Stimulated activated CD8-positive, alpha-beta memory T cell treated with anti-CD3 and anti-CD28 coated beads, Interleukin-15, amount 100 ng/mL, for 4 hours (primary cell): ENCODE measurements around the gene AKAP14.
"Not testable (repeated sequence)": the region's sequence is repeated elsewhere in the genome, so short reads cannot be mapped to it uniquely, and the experiment has no call there.

Experiments used
- DNase-seq, 2 donors: peaks; one replicate each; pipeline ENCODE4 v3.0.0-alpha.2; 2020; ENCODE audit warnings: low read depth in 2 of 2

The AKAP14 gene

DNA sequence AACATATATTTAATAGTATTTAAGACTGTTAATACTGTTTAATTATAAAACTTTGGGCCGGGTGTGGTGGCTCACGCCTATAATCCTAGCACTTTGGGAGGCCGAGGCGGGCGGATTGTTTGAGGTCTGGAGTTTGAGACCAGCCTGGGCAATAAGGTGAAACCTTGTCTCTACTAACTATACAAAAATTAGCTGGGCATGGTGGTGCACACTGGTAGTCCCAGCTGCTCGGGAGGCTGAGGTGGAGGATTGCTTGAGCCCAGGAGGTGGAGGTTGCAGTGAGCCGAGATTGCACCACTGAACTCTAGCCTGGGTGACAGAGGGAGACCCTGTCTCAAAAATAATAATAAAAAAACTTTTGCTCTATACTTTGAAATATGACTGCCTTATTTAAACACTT is 26.7 kb downstream of the AKAP14 start:
- not testable (repeated sequence) for DNase-seq

DNA sequence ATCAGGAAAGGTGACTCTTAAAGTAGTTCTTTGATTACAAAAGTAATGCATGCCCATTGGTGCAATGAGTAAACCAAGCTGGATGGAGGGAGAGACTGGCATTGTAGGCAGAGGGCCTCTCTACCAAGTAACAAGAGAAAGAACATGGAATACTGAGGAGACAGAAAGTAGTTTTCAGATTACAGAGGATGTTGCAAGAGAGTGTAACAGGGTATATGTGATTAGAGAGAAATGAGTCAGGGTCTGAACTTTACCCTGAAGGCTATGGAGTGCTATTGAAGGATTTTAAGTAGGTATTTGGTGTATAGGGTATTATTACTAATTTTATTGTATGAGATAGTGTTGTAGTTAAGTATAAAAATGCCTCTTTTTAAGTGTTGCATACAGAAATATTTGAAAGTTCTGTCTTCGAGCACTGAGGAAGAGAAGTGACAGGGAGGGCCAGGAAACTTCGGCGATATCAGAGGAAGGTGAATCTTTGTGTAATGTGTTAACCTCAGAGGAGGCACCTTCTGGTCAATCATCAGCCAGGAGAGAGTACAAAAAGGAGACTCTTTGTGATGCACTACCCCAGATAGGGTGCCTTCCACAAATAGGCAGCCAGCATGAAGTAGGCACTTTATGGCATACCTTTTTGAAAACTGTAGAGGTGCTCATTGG is 39.7 kb downstream of the AKAP14 start:
- DNase-seq = no peak

DNA sequence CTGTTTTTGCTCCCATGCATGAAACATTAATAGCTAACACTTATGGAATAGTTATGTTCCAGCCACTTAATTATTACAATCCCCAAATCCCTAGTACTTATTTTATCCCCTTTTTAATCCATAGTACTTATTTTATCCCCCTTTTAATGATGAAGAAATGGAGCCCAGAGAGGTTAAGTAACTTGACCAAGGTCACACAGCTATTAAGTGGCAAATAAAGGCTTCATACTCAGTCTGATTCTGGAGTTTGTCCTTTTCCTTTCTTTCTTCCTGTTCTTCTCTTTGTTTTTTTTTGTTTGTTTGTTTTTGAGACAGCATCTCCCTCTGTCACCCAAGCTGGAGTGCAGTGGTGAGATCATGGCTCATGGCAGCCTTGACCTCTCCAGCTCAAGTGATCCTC is 45.6 kb downstream of the AKAP14 start:
- DNase-seq = no peak

DNA sequence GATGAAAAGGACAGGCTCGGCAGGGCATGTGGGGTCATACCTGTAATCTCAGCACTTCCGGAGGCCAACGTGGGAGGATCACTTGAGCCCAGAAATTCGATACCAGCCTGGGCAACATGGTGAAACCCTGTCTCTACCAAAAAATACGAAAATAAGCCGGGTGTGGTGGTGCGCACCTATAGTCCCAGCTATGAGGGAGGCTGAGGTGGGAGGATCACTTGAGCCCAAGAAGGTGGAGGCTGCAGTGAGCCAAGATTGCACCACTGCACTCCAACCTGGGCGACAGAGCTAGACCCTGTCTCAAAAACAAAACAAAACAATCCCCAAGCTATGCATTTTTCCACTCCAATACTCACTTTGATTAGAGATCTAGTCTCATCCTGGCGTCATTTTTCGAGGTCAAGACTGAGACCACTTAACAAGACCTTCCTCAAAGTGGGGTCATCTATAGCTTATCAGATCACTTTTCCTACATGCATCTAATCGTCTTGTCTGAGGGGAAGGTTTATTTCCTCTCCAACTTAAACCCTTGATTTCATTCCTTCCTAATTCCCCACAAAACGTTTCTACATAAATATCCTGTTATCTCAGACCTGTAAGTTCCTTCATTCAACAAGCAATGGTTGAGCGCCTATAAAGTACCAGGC is 46.6 kb downstream of the AKAP14 start:
- no peak for DNase-seq

DNA sequence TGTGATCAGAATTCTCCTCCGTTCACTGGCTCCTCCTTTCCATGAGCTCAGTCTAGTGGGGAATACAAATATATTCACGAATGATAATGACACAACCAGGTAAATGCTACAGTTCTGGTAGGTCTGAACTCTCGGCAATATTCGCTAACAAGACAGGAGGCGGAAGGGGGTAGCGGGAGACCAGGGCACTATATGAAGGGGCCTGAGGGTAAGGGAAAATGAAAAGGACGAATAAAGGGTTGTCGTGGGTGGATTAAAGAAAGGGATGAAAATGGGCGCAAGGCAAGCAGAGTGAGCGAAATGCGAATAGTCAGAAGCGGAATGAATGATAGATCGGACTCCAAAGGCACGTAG is 47.1 kb downstream of the AKAP14 start:
- DNase-seq = no peak

DNA sequence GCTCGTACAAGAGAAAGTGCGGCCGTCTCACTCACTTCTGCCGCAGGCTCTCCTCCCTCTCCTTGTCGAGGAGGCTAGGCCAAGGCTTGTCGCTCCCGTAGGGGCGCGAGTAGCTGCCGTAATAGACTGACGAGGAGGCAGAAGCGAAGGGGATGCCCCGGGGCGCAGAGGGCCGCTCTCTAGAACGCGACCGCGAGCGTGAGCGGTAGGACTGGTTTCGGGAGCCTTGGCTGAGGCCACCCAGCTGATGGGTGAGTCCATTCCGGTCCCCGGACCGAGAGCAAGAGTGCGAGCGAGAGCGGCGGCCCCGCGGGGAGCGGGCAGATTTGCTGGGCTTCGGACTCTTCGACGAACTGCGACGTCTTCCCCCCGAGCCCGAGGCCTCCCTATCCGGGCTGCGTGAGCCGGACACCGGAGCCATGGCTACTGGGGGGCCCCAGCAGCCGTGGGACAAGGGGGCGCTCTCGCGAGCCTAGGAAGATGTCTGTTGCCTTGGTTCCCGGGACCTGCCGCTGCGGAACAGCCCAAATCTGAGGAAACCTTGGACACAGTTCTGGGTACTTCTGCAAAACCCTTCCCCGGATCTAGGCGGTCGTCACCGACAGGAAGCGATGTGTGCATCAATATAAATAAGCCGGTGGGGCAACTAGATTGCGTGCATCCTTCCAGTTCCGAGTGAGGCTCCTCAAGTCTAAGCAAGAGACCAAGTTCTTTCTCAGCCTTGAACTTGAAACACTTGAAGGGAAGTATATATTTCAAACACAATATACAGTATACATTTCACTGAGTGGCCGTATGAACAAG is 47.7 kb downstream of the AKAP14 start, which contains the start of gene NKAP:
Gene NKAP, minus strand, starts transcription at position 567 of the 804 bp plus-strand sequence. Its CDS starts 146 bp downstream, at position 421.
- DNase-seq = peak; percentile 54 to 64

DNA sequence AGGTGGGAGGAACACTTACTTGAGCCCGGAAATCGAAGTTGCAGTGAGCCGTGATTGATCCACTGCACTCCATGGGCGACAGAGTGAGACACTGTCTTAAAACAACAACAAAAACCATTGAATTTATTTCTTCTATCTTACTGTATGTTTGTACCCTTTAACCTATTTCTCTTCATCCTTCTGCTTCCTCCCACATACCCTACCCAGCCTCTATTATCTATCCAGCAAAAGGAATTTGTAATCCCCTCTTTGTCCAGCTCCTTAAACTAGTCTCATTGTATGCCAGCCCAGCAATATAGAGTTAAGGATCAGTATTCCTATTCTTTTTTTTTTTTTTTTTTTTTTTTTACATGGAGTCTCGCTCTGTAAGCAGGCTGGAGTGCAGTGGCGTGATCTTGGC is 49.8 kb downstream of the AKAP14 start:
- no peak for DNase-seq

DNA sequence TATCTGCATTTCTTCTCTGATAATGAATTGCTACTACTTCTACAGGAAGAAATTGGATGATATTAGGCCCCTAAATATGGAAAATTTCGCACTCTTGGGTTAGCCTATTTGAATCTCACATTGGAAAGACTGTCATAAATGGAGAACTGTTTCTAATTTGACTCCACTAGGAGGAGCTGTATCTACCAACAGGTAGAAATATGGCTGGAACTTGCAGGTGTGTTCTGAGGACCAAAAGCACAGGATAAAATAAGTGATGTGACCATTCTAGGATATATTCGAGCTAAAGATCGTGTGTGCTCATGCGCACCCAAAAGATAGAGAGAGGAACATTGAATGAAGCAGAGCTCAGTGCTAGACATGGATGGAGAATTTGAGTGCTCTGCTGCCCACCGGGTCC is 52.7 kb downstream of the AKAP14 start:
- DNase-seq = no peak

DNA sequence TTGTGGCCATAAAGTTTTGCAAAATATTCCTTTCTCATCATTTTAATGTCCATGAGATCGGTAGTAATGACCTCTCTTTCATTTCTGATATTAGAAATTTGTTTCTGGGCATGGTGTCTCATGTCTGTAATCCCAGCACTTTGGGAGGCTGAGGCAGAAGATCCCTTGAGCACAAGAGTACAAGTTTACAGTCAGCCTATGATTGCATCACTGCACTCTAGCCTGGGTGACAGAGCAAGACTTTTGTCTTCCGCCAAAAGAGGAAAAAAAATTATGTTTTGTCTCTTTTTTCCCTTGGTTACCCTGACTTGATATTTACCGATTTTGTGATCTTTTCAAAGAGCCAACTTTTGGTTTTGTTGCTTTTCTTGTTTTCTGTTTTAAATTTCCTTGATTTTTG is 58.7 kb downstream of the AKAP14 start:
- no peak for DNase-seq

DNA sequence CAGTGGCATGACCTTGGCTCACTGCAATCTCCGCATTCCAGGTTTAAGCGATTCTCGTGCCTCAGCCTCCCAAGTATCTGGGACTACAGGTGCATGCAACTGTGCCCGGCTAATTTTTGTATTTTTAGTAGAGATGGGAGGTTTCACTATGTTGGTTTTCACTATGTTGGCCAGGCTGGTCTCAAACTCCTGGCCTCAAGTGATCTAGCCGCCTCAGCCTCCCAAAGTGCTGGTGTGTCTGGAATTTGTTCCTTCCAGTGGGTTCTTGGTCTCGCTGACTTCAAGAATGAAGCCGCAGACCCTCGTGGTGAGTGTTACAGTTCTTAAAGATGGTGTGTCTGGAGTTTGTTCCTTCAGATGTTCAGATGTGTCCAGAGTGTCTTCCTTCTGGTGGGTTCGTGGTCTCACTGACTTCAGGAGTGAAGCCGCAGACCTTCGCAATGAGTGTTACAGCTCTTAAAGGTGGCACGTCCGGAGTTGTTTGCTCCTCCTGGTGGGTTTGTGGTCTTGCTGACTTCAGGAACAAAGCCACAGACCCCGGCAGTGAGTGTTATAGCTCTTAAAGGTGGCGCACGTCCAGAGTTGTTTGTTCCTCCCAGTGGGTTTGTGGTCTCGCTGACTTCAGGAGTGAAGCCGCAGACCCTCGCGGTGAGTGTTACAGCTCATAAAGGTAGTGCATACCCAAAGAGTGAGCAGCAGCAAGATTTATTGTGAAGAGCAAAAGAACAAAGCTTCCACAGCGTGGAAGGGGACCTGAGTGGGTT is 60.3 kb downstream of the AKAP14 start:
- DNase-seq = peak in 1 of 2 donors; percentile 13

DNA sequence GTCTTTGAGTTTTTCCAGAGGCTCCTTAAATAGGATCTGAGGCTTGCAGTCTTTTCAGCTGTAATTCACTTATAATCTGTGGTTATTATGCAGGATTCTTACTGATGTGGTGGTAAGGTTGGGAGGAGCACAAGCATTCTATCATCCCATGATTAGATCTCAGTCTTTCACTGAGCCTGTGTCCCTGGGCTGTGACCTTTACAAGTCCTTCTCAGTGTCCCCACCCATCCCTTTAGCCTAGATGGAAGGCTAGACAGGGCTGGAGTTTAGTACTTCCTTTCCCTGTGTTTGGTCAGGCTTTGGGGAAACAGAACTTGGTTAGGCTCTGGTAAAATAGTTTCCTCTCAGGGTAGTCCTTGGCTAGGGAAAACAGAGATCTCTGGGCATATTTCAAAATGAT is 64.9 kb downstream of the AKAP14 start:
- no peak for DNase-seq

DNA sequence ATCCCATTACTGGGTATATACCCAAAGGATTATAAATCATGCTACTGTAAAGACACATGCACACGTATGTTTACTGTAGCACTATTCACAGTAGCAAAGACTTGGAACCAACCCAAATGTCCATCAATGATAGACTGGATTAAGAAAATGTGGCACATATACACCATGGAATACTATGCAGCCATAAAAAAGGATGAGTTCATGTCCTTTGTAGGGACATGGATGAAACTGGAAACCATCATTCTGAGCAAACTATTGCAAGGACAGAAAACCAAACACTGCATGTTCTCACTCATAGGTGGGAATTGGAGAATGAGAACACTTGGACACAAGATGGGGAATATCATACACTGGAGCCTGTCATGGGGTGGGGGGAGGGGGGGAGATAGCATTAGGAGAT is 71.1 kb downstream of the AKAP14 start:
- DNase-seq = not testable (repeated sequence)
